ENCODE measurements around the gene ZNF611. TPM values are rescaled to one million over a fixed set of nuclear protein-coding genes. Genes with fewer than 3 reads are reported as not detected.
A peak's percentile ranks its signal among the peaks of the same experiment; 100 is the strongest.
"Not testable (repeated sequence)": the region's sequence is repeated elsewhere in the genome, so short reads cannot be mapped to it uniquely, and the experiment has no call there.

ZNF611 gene
- total and polyA plus RNA-seq, 7 experiments from 2014 or later, result 23.4 to 56.0 (median 36.8) TPM

DNA sequence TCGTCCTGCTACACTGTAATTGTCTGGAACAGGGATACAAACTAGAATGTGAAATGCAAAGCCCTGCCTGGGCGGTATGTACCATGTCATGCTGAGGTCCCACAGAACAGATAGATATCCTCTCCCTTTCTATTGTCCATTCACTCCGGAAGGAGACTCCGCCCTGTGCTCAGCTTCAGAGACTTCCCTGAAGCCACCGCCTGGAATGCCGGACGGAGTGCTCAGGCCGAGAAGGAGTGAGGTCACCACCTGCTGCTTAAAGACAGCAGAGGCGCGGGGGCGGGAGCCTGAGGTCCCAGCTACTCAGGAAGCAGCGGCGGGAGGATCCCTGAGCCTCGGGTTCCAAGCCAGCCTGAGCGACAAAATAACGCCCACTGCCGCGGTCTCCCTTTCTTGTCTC, 890 bp upstream of the ZNF611 start:
- Histone ChIP-seq H3K9me3 (ENCODE audit: control insufficient read depth in 2 of 3, low read length in 3 of 3) (no peaks in the 10 kb centered on the region), H3K27me3 (ENCODE audit: control insufficient read depth in 2 of 2, insufficient read depth in 2 of 2, low read length in 2 of 2) (no peaks in the 10 kb centered on the region), H3K36me3 (ENCODE audit: control insufficient read depth in 2 of 3, insufficient read depth in 3 of 3, low read length in 3 of 3) (peaks cover 0 to 4% (median 0%) of the 10 kb centered on the region in 3 experiments), H3K4me3 (ENCODE audit: low read length) (no peak overlapping the region), H3K4me1 (ENCODE audit: control insufficient read depth in 2 of 2, insufficient read depth in 2 of 2, low read length in 2 of 2) (peaks cover 0 to 8% of the 10 kb centered on the region in 2 donors), H3K27ac (ENCODE audit: low read depth, low read length) (peak overlapping the region; percentile 95)
- ChIA-PET CTCF (interaction anchor here (0.6 to 1.2 kb wide), 2 partner anchors 11 to 477 kb away, joined by 3 read pairs; no protein-coding TSS in a partner anchor), POLR2A (interaction anchor here (0.6 to 1.3 kb wide), 8 partner anchors 13 to 745 kb away, joined by 3 to 7 read pairs (median 4); partner anchors contain the start of genes ZNF528, ZNF816 and ZNF880)
- intact Hi-C loops (cut with micrococcal nuclease), result loop anchor here (1.0 to 10.0 kb wide), 21 partner anchors 13 to 640 kb away; partner anchors contain the start of genes ZNF160 (in 2 of the 2), ZNF468 (in 2 of the 2), ZNF808 (in 2 of the 2) and ZNF83 (in 2 of the 2)
- Mint-ChIP-seq H3K27ac (peak overlapping the region; percentile 92 to 98 (median 95)), H3K9me3 (peaks cover 0 to 20% (median 0%) of the 10 kb centered on the region in 11 donors), H3K4me3 (peak overlapping the region; percentile 85 to 96 (median 93)), H3K4me1 (peaks cover 14 to 32% (median 24%) of the 10 kb centered on the region in 7 donors), H3K27me3 (no peaks in the 10 kb centered on the region), H3K36me3 (peaks cover 0 to 29% (median 6%) of the 10 kb centered on the region in 5 donors)
- DNase-seq (peak in 1 of 9 donors; percentile 2), ATAC-seq (no peak)

DNA sequence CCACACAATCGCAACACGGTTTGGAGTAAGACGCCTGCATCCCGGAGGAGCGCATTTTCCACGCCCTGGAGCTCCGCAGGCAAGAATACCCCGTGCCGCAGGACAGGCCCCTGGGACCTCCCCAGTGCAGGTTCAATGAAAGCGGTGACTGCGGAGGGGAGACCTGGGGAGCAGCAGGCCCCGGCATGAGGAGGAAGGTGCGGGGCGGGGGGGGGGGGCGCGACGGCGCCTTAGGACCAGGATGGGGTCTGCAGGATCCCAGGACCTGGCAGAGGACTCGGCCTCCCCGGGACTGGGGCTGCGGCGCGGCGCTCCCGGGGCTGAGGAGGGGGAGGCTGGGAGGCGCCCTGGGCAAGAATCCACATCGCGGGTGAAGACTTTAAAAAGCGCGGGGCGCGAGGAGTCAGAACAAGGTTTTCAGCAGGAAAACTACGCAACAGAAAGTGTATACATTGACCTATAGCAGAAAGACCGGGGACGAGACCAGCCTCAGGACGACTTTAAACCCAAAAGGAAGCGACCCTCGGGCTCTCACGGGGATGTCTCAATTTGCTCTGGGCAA, 432 bp downstream of the ZNF611 start:
- no peaks in the 10 kb centered on the region for H3K27me3 Mint-ChIP-seq
- POLR2A ChIA-PET, result no interaction called here
- DNase-seq, result no peak
- H3K36me3 Mint-ChIP-seq, result peaks cover 0 to 36% (median 14%) of the 10 kb centered on the region in 5 donors
- peak overlapping the region; percentile 99 for H3K4me3 ChIP-seq (ENCODE audit: low read length)
- H3K4me3 Mint-ChIP-seq, result peak overlapping the region; percentile 85 to 96 (median 93)
- H3K9me3 ChIP-seq (ENCODE audit: control insufficient read depth in 2 of 3, low read length in 3 of 3), result no peaks in the 10 kb centered on the region
- H3K36me3 ChIP-seq (ENCODE audit: control insufficient read depth in 2 of 3, insufficient read depth in 3 of 3, low read length in 3 of 3), result peaks cover 0 to 4% (median 0%) of the 10 kb centered on the region in 3 experiments
- peaks cover 0 to 8% of the 10 kb centered on the region in 2 donors for H3K4me1 ChIP-seq (ENCODE audit: control insufficient read depth in 2 of 2, insufficient read depth in 2 of 2, low read length in 2 of 2)
- H3K27me3 ChIP-seq (ENCODE audit: control insufficient read depth in 2 of 2, insufficient read depth in 2 of 2, low read length in 2 of 2), result no peaks in the 10 kb centered on the region
- peaks cover 0 to 16% (median 0%) of the 10 kb centered on the region in 11 donors for H3K9me3 Mint-ChIP-seq
- intact Hi-C loops (cut with micrococcal nuclease), result loop anchor here (1.0 to 10.0 kb wide), 9 partner anchors 44 to 460 kb away; partner anchors contain the start of genes ZNF160 (in 1 of the 2), ZNF468 (in 1 of the 2), ZNF600 (in 1 of the 2) and ZNF665 (in 1 of the 2)
- H3K27ac ChIP-seq (ENCODE audit: low read depth, low read length), result peak overlapping the region; percentile 95
- CTCF ChIA-PET, result no interaction called here
- H3K4me1 Mint-ChIP-seq, result peaks cover 14 to 38% (median 29%) of the 10 kb centered on the region in 7 donors
- peak overlapping the region; percentile 92 to 98 (median 95) for H3K27ac Mint-ChIP-seq
- ATAC-seq, result peak; percentile 40

DNA sequence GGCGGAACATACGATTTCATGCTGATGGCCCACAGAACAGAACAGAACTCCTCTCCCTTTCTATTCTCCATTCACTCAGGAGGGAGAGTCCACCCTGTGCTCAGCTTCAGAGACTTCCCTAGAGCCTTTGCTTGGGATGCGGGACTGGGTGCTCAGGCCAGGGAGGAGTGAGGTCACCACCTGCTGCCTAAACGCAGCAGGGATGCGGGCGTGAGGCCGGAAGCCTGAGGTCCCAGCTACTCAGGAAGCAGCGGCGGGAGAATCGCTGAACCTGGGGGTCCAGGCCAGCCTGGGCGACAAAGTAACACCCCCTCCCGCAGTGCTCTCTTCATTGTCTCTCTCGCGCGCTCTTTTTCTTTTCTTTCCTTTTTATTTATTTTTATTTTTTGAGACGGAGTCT, 8.8 kb downstream of the ZNF611 start:
- Mint-ChIP-seq H3K36me3 (peaks cover 22 to 85% (median 71%) of the 10 kb centered on the region in 5 donors), H3K9me3 (peaks cover 8 to 69% (median 25%) of the 10 kb centered on the region in 11 donors), H3K4me1 (peaks cover 0 to 13% (median 7%) of the 10 kb centered on the region in 7 donors)
- intact Hi-C loops (cut with micrococcal nuclease); H3K27me3 Mint-ChIP-seq; H3K27me3 ChIP-seq (ENCODE audit: control insufficient read depth in 2 of 2, insufficient read depth in 2 of 2, low read length in 2 of 2); H3K9me3 ChIP-seq (ENCODE audit: control insufficient read depth in 2 of 3, low read length in 3 of 3); H3K27ac Mint-ChIP-seq; POLR2A ChIA-PET; DNase-seq; H3K4me3 Mint-ChIP-seq; H3K27ac ChIP-seq (ENCODE audit: low read depth, low read length); H3K4me3 ChIP-seq (ENCODE audit: low read length); ATAC-seq; H3K4me1 ChIP-seq (ENCODE audit: control insufficient read depth in 2 of 2, insufficient read depth in 2 of 2, low read length in 2 of 2); CTCF ChIA-PET: not testable (repeated sequence)
- H3K36me3 ChIP-seq (ENCODE audit: control insufficient read depth in 2 of 3, insufficient read depth in 3 of 3, low read length in 3 of 3), result peaks cover 0 to 63% (median 4%) of the 10 kb centered on the region in 3 experiments

DNA sequence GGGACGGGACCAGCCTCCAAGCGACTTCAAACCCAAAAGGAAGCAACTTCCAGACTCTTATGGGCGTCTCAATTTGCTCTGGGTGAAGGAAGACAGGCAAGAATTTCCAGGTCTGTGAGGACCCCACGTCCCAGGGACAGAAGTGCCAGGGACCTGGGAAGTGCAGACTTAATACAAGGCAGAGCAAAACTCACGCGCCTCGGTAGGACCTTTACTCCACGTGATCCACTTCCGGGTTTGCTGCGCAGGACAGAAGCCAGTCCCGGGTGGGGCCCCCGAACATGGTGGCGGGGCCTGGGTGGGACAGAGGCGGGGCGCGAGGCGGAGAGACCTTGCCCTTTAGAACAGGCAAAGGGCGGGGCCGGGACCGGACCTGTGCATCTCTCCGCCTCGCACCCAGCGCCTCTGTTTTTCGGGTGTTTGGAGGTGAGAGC, 9.3 kb downstream of the ZNF611 start:
- POLR2A ChIA-PET, result no interaction called here
- peaks cover 8 to 74% (median 28%) of the 10 kb centered on the region in 11 donors for H3K9me3 Mint-ChIP-seq

DNA sequence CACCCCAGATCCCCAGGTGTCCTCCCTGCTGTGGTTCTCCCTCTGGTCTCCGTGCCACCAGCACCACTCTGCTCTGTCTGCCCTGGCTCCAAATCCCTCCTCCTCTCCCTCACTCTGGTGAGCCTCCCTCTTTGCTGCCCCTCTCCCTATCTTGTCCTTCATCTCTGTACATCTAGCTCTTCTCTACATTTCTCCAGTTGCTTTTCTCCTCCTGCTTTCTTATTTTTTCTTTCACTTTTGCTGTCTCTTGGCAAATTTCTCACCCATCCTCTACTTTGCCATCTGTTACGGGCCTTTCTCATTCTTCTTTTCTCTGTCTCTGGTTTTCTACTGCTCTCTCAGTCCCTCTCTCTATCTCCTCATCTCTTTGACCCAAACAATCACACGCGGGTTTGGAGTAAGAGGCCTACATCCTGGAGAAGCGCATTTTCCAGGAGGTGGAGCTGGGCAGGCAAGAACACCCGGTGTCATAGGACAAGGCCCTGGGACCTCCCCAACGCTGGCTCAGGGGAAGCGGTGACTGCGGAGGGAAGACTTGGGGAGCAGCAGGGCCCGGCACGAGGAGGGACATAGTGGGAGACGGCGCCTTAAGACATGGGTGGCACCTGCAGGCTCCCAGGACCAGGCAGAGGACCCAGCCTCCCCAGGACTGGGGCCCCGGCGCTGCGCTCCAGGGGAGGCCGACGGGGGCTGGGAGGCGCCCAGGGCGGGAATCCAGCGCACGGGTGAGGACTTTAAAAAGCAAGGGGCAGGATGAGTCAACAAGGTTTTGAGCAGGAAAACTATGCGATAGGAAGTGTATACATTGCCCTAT, 9.9 kb downstream of the ZNF611 start:
- H3K36me3 ChIP-seq (ENCODE audit: control insufficient read depth in 2 of 3, insufficient read depth in 3 of 3, low read length in 3 of 3), result peaks cover 0 to 71% (median 4%) of the 10 kb centered on the region in 3 experiments
- DNase-seq, result no peak
- H3K27ac ChIP-seq (ENCODE audit: low read depth, low read length), result no peak overlapping the region
- Mint-ChIP-seq H3K9me3 (peaks cover 8 to 77% (median 29%) of the 10 kb centered on the region in 11 donors), H3K4me1 (peaks cover 0 to 12% (median 5%) of the 10 kb centered on the region in 7 donors), H3K27me3 (no peaks in the 10 kb centered on the region), H3K27ac (peak overlapping the region in 1 of 9 donors; percentile 31), H3K36me3 (peaks cover 22 to 85% (median 73%) of the 10 kb centered on the region in 5 donors), H3K4me3 (no peak overlapping the region)
- CTCF ChIA-PET, result no interaction called here
- no peaks in the 10 kb centered on the region for H3K27me3 ChIP-seq (ENCODE audit: control insufficient read depth in 2 of 2, insufficient read depth in 2 of 2, low read length in 2 of 2)
- no peaks in the 10 kb centered on the region for H3K4me1 ChIP-seq (ENCODE audit: control insufficient read depth in 2 of 2, insufficient read depth in 2 of 2, low read length in 2 of 2)
- H3K4me3 ChIP-seq (ENCODE audit: low read length), result no peak overlapping the region
- intact Hi-C loops (cut with micrococcal nuclease), result no loop called here
- peaks cover 0 to 13% (median 0%) of the 10 kb centered on the region in 3 experiments for H3K9me3 ChIP-seq (ENCODE audit: control insufficient read depth in 2 of 3, low read length in 3 of 3)
- ATAC-seq, result no peak
- POLR2A ChIA-PET, result no interaction called here

More for the DNA sequence above, 9.3 kb downstream of the ZNF611 start:
- DNase-seq, result no peak
- CTCF ChIA-PET, result no interaction called here
- Mint-ChIP-seq H3K4me3 (no peak overlapping the region), H3K36me3 (peaks cover 22 to 85% (median 71%) of the 10 kb centered on the region in 5 donors), H3K4me1 (peaks cover 0 to 13% (median 7%) of the 10 kb centered on the region in 7 donors), H3K27ac (no peak overlapping the region), H3K27me3 (no peaks in the 10 kb centered on the region)
- Histone ChIP-seq H3K27ac (ENCODE audit: low read depth, low read length) (no peak overlapping the region), H3K36me3 (ENCODE audit: control insufficient read depth in 2 of 3, insufficient read depth in 3 of 3, low read length in 3 of 3) (peaks cover 0 to 68% (median 4%) of the 10 kb centered on the region in 3 experiments), H3K4me1 (ENCODE audit: control insufficient read depth in 2 of 2, insufficient read depth in 2 of 2, low read length in 2 of 2) (no peaks in the 10 kb centered on the region), H3K27me3 (ENCODE audit: control insufficient read depth in 2 of 2, insufficient read depth in 2 of 2, low read length in 2 of 2) (no peaks in the 10 kb centered on the region), H3K9me3 (ENCODE audit: control insufficient read depth in 2 of 3, low read length in 3 of 3) (peaks cover 0 to 11% (median 0%) of the 10 kb centered on the region in 3 experiments), H3K4me3 (ENCODE audit: low read length) (no peak overlapping the region)
- no peak for ATAC-seq
- intact Hi-C loops (cut with micrococcal nuclease), result no loop called here

DNA sequence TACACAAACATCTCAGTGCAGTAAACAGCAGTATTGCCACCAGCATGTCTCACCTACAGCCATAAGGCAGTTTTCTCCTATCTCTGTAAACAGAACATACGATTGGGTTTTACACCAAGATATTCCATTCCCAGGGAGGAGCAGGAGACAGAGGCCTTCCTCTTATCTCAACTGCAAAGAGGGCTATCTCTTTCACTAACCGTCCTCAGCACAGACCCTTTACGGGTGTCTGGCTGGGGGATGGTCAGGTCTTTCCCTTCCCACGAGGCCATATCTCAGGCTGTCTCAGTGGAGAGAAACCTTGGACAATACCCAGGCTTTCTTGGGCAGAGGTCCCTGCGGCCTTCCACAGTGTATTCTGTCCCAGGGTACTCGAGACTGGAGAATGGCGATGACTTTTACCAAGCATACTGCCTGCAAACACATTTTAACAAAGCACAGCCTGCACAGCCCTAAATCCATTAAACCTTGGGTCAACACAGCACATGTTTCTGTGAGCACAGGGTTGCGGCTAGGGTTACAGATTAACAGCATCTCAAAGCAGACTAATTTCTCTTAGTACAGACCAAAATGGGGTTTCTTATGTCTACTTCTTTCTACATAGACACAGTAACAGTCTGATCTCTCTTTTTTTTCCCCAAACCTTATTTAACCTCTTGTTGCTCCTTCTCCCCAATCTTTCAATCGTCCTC, 10.8 kb downstream of the ZNF611 start:
- intact Hi-C loops (cut with micrococcal nuclease); POLR2A ChIA-PET; DNase-seq; CTCF ChIA-PET; H3K27ac ChIP-seq (ENCODE audit: low read depth, low read length); H3K4me3 ChIP-seq (ENCODE audit: low read length); H3K27ac Mint-ChIP-seq; H3K4me3 Mint-ChIP-seq; H3K27me3 ChIP-seq (ENCODE audit: control insufficient read depth in 2 of 2, insufficient read depth in 2 of 2, low read length in 2 of 2); ATAC-seq; H3K27me3 Mint-ChIP-seq; H3K4me1 ChIP-seq (ENCODE audit: control insufficient read depth in 2 of 2, insufficient read depth in 2 of 2, low read length in 2 of 2): not testable (repeated sequence)
- H3K4me1 Mint-ChIP-seq, result peaks cover 0 to 13% (median 8%) of the 10 kb centered on the region in 7 donors
- H3K9me3 Mint-ChIP-seq, result peaks cover 8 to 78% (median 34%) of the 10 kb centered on the region in 11 donors
- H3K36me3 Mint-ChIP-seq, result peaks cover 22 to 87% (median 75%) of the 10 kb centered on the region in 5 donors
- Histone ChIP-seq H3K9me3 (ENCODE audit: control insufficient read depth in 2 of 3, low read length in 3 of 3) (peaks cover 0 to 13% (median 0%) of the 10 kb centered on the region in 3 experiments), H3K36me3 (ENCODE audit: control insufficient read depth in 2 of 3, insufficient read depth in 3 of 3, low read length in 3 of 3) (peaks cover 0 to 71% (median 4%) of the 10 kb centered on the region in 3 experiments)
